Aorta (tissue), 5 donors: ENCODE data around the gene TNFAIP8L2. TPM values are rescaled to one million over a fixed set of nuclear protein-coding genes. Genes with fewer than 3 reads are reported as not detected.
A peak's percentile ranks its signal among the peaks of the same experiment; 100 is the strongest.

Experiments used
- ATAC-seq: fragments of 200-7000 bp; cut with Tn5 transposase; one replicate; pipeline ENCODE4 v1.9.1; 2022; ENCODE audit warnings: moderate library complexity; ENCODE audit not compliant: low FRiP score
- DNase-seq, 2 donors: peaks; one replicate each; pipeline ENCODE4 v3.0.0-alpha.2; 2020
- H3K27ac ChIP-seq, 2 donors: one replicate each; pipeline ENCODE4 v1.5.1; 2013; ENCODE audit warnings: low read length in 2 of 2, mild to moderate bottlenecking in 2 of 2, moderate library complexity in 2 of 2, control low read depth in 1 of 2, inconsistent platforms in 1 of 2, low read depth in 1 of 2
- H3K27me3 ChIP-seq, 2 donors: one replicate each; pipeline ENCODE4 v1.6.1; 2013; ENCODE audit warnings: control low read depth in 1 of 2, low read length in 1 of 2, mild to moderate bottlenecking in 1 of 2, moderate library complexity in 1 of 2; ENCODE audit not compliant: insufficient read depth in 2 of 2, control insufficient read depth in 1 of 2
- H3K36me3 ChIP-seq, 2 donors: one replicate each; pipeline ENCODE4 v1.6.1; 2013; ENCODE audit warnings: control low read depth in 1 of 2, low read length in 1 of 2, mild to moderate bottlenecking in 1 of 2; ENCODE audit not compliant: insufficient read depth in 2 of 2, control insufficient read depth in 1 of 2
- H3K4me1 ChIP-seq, 2 donors: one replicate each; pipeline ENCODE4 v1.6.1; 2013; ENCODE audit warnings: low read length in 2 of 2, control low read depth in 1 of 2, mild to moderate bottlenecking in 1 of 2, moderate library complexity in 1 of 2; ENCODE audit not compliant: insufficient read depth in 2 of 2, control insufficient read depth in 1 of 2
- H3K4me3 ChIP-seq, 2 donors: one replicate each; pipeline ENCODE4 v1.5.1; 2013; ENCODE audit warnings: low read length in 2 of 2, control low read depth in 1 of 2, mild to moderate bottlenecking in 1 of 2
- H3K9me3 ChIP-seq: one replicate; pipeline ENCODE4 v1.6.1; 2013; ENCODE audit warnings: mild to moderate bottlenecking, low read length; ENCODE audit not compliant: control insufficient read depth
- WGBS, 2 donors: extraction: QIAGEN DNeasy Blood & Tissue Kit; methylation state at CpG; one replicate each; pipeline ENCODE4 v1.1.7; 2013; 5-methylcytosine and 5-hydroxymethylcytosine counted together
- intact Hi-C, 2 donors: fragments of 100-400 bp; cut with DNase I; formaldehyde crosslinking; loops; one replicate each; pipeline versions ENCODE4 v1.14.2 to v1.15.0; 2022
- long read RNA-seq, 2 donors: library from polyadenylated mRNA; unstranded; transcript quantifications; one replicate each; pipeline ENCODE4 v2.0.0, GENCODE V29; 2020 to 2021
- polyA plus RNA-seq, 2 donors: library from polyadenylated mRNA; stranded (reverse); fragments of 200-250 nt; gene quantifications; one replicate each; pipeline ENCODE4 v1.2.3, GENCODE V29; 2013
- total RNA-seq, 2 donors: library from RNA; stranded (reverse); fragmentation: NEBNext Ultra II Directional; extraction: Animal tissue kit (Norgen Biotek cat#: 25700); gene quantifications; one replicate each; pipeline ENCODE4 v1.2.1, GENCODE V29; 2021
- donor health status: healthy with polysubstance abuse.
- donor health status: Bipolar disorder and iron deficiency.
- donor health status: DM: no; HTN: no; CAD: no.
- donor health status: DM: no; HTN: no; CAD: no.
- donor health status: DM: yes; HTN: yes; CAD: no.

The TNFAIP8L2 gene
- total RNA-seq (1 to 10 TPM; 4.1 TPM), polyA plus RNA-seq (1 to 10 TPM; 4.1 to 7.1 TPM)
- long read RNA-seq, donor 1, partial matches to known transcripts = 0 of 4 reads
- long read RNA-seq, donor 1, other reads (novel, unspliced or antisense) = 0 of 4 reads
- long read RNA-seq, donor 2, partial matches to known transcripts = 0 of 1 reads
- long read RNA-seq, donor 2, other reads (novel, unspliced or antisense) = 0 of 1 reads

- intact Hi-C loops = loop anchor here (2.0 to 5.0 kb wide), 3 partner anchors 58 to 132 kb away; no protein-coding TSS in a partner anchor
- no peaks in the 10 kb centered on the region for H3K36me3 ChIP-seq
- H3K27me3 ChIP-seq = no peaks in the 10 kb centered on the region
- H3K9me3 ChIP-seq = no peaks in the 10 kb centered on the region
- no peaks in the 10 kb centered on the region for H3K4me1 ChIP-seq
- peak; percentile 55 for ATAC-seq
- H3K27ac ChIP-seq = no peak within 1 kb of the TSS
- H3K4me3 ChIP-seq = no peak within 1 kb of the TSS
- peak; percentile 76 to 84 for DNase-seq
- WGBS, 2 donors = 72 to 74% methylated on average over 4 of the region's 4 CpGs
Measured at GRCh38 chr1:151156515-151156819, at the start of gene TNFAIP8L2. Gene TNFAIP8L2, plus strand, starts transcription at chr1:151156649. Its CDS starts 2,049 bp downstream, at chr1:151158698.

GRCh38 chr1:151106894-151107293 lies 49.6 kb upstream of the TNFAIP8L2 start:
- no peaks in the 10 kb centered on the region for H3K4me1 ChIP-seq
- DNase-seq (peak in 1 of 2 donors; percentile 8), ATAC-seq (no peak)
- H3K9me3 ChIP-seq = no peaks in the 10 kb centered on the region
- no peaks in the 10 kb centered on the region for H3K36me3 ChIP-seq
- intact Hi-C loops = no loop called here
- no peak overlapping the region for H3K4me3 ChIP-seq
- H3K27me3 ChIP-seq = no peaks in the 10 kb centered on the region
- no peak overlapping the region for H3K27ac ChIP-seq
- WGBS, 2 donors = 63 to 77% methylated on average over 2 of the region's 2 CpGs

DNA sequence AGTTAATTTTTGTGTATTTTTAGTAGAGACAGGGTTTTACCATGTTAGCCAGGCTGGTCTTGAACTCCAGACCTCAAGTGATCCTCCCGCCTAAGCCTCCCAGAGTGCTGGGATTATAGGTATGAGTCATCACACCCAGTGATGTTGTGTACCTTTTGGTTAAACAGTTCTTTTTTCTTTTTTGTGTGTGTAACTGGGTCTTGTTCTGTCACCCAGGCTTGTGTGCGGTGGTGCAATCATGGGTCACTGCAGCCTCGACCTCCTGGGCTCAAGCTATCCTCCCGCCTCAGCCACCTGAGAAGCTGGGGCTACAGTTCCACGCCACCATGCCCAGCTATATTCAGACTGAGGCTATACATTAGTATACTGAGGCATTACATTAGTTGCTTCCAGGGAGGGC lies 48.1 kb upstream of the TNFAIP8L2 start:
- no peak overlapping the region for H3K4me3 ChIP-seq
- H3K4me1 ChIP-seq = no peaks in the 10 kb centered on the region
- ATAC-seq = no peak
- no peak overlapping the region for H3K27ac ChIP-seq
- DNase-seq = peak in 1 of 2 donors; percentile 13
- H3K36me3 ChIP-seq = no peaks in the 10 kb centered on the region
- 90 to 94% methylated on average over 5 of the region's 5 CpGs for WGBS, 2 donors
- H3K9me3 ChIP-seq = no peaks in the 10 kb centered on the region
- intact Hi-C loops = no loop called here
- H3K27me3 ChIP-seq = no peaks in the 10 kb centered on the region

GRCh38 chr1:151113877-151114276 lies 42.6 kb upstream of the TNFAIP8L2 start:
- H3K27ac ChIP-seq = no peak overlapping the region
- DNase-seq = peak in 1 of 2 donors; percentile 3
- no peak for ATAC-seq
- no peaks in the 10 kb centered on the region for H3K27me3 ChIP-seq
- intact Hi-C loops = no loop called here
- H3K4me3 ChIP-seq = no peak overlapping the region
- 93 to 96% methylated on average over 5 of the region's 5 CpGs for WGBS, 2 donors
- no peaks in the 10 kb centered on the region for H3K4me1 ChIP-seq
- H3K36me3 ChIP-seq = no peaks in the 10 kb centered on the region
- H3K9me3 ChIP-seq = no peaks in the 10 kb centered on the region

- Histone ChIP-seq H3K27me3 (no peaks in the 10 kb centered on the region), H3K4me3 (no peak overlapping the region), H3K4me1 (no peaks in the 10 kb centered on the region), H3K27ac (no peak overlapping the region), H3K36me3 (no peaks in the 10 kb centered on the region), H3K9me3 (no peaks in the 10 kb centered on the region)
- ATAC-seq (no peak), DNase-seq (peak in 1 of 2 donors; percentile 9)
- intact Hi-C loops = no loop called here
- WGBS, 2 donors = 88% methylated on average over 5 of the region's 5 CpGs
Measured at GRCh38 chr1:151124763-151125403, 31.6 kb upstream of the TNFAIP8L2 start.

DNA sequence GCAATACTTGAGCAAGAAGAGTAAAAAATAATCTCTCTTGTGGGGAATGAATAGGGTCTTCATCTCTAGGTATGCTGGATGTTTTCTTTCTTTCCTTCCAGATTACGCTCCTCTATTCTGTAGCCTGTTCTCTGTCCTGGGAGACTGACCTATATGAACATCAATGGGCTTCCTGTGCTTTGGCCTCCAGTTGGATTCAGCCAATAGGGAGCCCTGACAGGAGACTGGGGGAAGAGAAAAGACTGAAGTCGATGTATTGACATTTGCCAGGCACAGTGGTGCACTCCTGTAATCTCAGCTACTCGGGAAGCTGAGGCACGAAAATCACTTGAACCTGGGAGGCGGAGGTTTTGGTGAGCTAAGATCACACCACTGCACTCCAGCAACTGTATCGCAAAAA lies 27.6 kb upstream of the TNFAIP8L2 start:
- 79% methylated on average over 6 of the region's 6 CpGs for WGBS, 2 donors
- Histone ChIP-seq H3K4me3 (no peak overlapping the region), H3K9me3 (no peaks in the 10 kb centered on the region), H3K27ac (no peak overlapping the region), H3K4me1 (no peaks in the 10 kb centered on the region), H3K36me3 (no peaks in the 10 kb centered on the region), H3K27me3 (no peaks in the 10 kb centered on the region)
- no peak for DNase-seq
- intact Hi-C loops = no loop called here
- ATAC-seq = no peak

DNA sequence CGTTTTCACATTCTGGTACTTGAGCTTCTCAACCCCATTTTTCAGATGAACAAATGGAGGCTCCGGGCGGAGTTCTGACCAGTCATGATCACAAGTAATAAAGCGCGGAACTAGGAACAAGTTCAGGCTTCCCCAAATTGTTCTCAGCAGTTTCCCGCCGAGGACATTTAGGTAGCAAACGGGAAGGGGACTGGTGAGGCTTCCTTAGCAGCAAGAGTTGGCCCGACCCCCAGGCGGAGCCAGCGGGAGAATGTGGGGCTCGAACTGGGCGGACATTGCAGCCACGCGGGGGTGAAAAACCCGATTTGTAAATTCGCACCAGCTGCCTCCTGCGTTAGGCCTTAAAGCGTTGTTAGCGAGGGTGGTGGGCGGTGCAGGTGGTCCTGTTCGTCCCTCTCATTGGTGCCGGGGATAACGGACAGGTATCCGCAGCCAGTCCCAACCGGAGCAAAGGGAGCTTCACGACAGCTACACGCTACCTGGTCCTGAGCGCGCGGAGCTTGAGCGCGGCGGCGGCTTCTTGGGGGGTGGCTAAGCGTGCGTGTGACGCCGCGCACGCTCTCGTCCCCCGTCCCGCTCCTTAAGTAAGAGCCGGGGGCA lies 25.4 kb upstream of the TNFAIP8L2 start:
- Histone ChIP-seq H3K4me1 (no peaks in the 10 kb centered on the region), H3K9me3 (no peaks in the 10 kb centered on the region), H3K27ac (peak overlapping the region in 1 of 2 donors; percentile 14), H3K4me3 (peak overlapping the region in 1 of 2 donors; percentile 1), H3K36me3 (no peaks in the 10 kb centered on the region), H3K27me3 (no peaks in the 10 kb centered on the region)
- DNase-seq = peak; percentile 90 to 93
- intact Hi-C loops = no loop called here
- WGBS, 2 donors = 10 to 22% methylated on average over 45 of the region's 45 CpGs
- ATAC-seq = peak; percentile 88

DNA sequence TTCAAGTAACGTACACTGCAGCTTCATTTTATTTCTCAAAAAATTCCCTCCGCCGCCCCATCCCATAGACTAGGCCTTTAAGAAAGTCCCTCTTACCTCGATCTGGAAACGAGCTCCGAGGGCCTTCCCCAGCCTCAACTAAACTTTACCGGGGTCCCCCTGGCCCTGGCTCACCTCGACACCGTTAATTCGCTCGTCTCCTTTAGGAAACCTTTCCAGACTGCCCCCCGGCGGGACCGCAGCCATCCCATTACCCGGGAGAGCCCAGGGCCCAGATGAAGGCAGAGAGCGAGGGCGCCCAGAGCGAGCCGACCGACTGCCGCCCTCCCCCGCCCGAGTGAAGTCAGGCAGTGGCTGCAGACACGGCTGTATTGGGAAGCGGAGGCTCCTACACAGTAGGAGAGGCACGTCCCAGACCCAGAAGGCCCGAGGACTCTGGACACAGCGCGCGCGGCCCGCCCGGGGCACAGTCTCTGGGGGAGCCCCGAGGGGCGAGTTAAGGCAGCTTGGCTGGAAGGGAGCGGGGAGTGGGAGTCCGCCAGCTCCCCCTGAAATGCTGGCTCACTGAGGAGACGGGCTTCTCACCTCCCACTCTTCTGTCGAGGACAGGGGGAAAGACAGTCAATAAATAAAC lies 24.6 kb upstream of the TNFAIP8L2 start:
- 23 to 35% methylated on average over 34 to 39 of the region's 39 CpGs for WGBS, 2 donors
- DNase-seq = peak; percentile 51 to 83
- ATAC-seq = peak; percentile 49
- no peaks in the 10 kb centered on the region for H3K4me1 ChIP-seq
- H3K27ac ChIP-seq = no peak overlapping the region
- intact Hi-C loops = no loop called here
- H3K4me3 ChIP-seq = no peak overlapping the region
- H3K27me3 ChIP-seq = no peaks in the 10 kb centered on the region
- no peaks in the 10 kb centered on the region for H3K36me3 ChIP-seq
- H3K9me3 ChIP-seq = no peaks in the 10 kb centered on the region
